Measurements from ENCODE around the gene ARL4A.
"Not testable (repeated sequence)": the region's sequence is repeated elsewhere in the genome, so short reads cannot be mapped to it uniquely, and the experiment has no call there.

Gene ARL4A

DNA sequence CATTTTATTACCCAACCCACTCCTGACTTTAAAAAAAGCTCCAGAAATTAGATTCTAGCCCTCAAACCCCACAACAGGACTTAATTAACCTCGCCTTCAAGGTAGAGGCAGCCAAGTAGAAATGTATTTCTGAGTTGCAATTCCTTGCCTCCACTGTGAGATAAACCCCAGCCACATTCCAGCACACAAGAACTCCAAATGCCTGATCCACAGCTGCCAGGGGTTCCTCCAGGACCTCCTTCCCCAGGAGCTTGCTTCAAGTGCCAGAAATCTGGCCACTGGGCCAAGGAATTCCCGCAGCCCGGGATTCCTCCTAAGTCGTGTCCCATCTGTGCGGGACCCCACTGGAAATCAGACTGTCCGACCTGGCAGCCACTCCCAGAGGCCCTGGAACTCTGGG is 25.9 kb upstream of the ARL4A start:
- in situ Hi-C loops (cut with MboI; ENCODE audit: low sequenced_read_pairs): no loop called here

DNA sequence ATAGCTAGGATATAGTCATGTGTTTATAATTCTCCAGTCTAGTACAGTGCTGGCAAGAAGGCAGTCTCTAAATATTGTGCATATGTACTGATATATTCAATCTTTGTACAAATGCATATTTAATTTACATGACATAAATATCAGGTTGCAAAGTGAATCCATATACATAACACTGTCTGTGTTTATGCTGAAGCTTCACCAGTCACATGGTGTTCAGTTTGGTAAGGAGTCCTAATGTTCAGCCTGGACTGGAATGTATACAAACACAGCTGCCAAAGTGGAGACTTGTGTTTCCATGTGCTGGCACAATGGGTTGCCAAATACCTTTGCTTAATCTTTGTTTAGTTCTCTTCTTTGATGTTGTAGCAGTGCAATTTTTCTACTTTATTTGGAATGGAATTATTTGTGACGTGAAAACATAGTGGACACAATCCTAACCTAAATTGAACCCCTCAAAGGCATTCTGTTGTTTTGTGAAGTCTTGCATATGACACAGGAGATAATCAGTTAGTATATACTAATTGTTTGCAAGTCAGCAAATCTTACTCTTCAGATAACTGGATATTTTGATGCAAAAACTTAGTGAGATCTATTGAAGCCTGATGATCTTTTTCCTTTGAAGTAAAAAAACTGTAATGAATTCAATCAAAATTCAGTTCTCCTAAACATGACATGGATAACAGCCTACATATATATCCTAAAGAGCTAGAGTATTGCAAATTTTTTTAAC is 17.3 kb upstream of the ARL4A start:
- in situ Hi-C loops (cut with MboI; ENCODE audit: low sequenced_read_pairs): no loop called here

DNA sequence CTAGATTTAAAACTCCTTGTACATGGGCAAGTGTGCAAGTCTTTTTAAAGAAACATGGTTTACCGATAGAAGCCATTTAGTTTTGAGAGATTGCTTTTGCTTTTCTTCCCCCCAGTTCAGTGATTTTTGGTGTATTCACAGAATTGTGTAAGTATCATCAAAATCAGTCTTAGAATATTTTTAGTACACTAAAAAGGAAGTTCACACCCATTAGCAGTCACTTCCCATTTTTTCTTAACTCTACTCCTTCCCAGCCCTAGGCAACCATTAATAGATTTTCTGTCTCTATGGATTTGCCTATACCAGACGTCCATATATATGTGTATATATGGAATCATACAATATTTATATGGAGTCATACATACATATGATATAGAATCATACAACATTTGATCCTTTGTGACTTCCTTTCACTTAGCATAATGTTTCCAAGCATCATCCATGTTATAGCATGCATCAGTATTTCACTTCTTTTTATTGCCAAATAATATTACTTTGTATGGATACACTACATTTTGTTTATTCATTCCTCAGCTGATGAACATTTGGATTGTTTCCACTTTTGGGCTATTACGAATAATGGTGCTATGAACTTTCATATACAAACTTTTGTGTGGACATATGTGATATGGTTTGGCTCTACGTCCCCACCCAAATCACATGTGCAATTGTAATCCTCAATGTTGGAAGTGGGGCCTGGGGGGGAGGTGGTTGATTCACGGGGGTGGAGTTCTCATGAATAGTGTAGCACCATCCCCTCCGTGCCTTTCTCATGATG is 16.5 kb upstream of the ARL4A start:
- in situ Hi-C loops (cut with MboI; ENCODE audit: low sequenced_read_pairs): no loop called here

DNA sequence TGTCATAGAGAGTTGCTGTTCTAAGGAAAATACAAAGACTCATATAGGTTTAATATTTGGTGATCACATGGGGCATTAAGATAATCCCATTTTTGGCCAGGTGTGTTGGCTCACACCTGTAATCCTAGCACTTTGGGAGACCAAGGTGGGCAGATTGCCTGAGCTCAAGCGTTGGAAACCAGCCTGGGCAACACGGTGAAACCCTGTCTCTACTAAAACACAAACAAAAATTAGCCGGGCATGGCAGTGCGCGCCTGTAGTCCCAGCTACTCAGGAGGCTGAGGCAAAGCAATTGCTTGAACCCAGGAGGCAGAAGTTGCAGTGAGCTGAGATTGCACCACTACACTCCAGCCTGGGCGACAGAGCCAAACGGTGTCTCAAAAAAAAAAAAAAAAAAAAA is 14.0 kb upstream of the ARL4A start:
- in situ Hi-C loops (cut with MboI; ENCODE audit: low sequenced_read_pairs): not testable (repeated sequence)

DNA sequence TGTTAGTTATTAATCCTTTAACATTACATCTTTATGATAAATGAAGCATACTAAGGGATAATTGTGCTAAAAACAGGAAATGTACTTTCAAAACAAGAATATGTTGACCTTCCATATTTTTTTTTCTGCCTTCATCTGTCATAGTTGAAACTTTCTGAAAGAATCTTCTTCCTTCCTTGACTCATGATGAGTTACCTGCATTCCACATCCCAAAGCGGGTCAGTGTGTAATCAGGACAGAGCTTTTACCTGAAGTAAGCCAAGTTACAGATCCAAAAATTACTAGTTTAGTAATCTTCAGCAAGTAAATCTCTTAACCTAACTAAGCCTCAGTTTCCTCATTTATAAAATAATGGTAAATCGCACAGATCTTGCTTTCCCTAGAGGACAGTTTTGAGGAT is 13.4 kb upstream of the ARL4A start:
- in situ Hi-C loops (cut with MboI; ENCODE audit: low sequenced_read_pairs): no loop called here

DNA sequence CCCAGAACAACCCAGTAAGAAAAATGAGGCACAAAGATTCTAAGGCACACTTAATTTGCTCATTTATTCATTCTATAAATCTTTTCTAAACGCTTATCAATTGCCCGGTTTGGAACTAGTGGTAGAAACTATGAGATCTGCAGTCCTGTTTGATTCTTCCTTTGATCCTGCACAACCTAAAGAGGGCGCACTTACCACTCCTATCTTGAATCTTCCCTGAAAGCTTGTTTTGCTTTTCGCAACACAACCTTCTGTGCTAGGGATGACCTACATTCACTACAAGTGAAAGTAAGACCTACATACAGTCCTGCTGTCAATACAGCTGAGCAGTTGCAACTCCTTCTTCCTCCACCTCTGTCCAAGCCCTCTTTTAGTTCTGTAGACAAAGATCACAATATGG is 12.6 kb upstream of the ARL4A start:
- in situ Hi-C loops (cut with MboI; ENCODE audit: low sequenced_read_pairs): no loop called here

DNA sequence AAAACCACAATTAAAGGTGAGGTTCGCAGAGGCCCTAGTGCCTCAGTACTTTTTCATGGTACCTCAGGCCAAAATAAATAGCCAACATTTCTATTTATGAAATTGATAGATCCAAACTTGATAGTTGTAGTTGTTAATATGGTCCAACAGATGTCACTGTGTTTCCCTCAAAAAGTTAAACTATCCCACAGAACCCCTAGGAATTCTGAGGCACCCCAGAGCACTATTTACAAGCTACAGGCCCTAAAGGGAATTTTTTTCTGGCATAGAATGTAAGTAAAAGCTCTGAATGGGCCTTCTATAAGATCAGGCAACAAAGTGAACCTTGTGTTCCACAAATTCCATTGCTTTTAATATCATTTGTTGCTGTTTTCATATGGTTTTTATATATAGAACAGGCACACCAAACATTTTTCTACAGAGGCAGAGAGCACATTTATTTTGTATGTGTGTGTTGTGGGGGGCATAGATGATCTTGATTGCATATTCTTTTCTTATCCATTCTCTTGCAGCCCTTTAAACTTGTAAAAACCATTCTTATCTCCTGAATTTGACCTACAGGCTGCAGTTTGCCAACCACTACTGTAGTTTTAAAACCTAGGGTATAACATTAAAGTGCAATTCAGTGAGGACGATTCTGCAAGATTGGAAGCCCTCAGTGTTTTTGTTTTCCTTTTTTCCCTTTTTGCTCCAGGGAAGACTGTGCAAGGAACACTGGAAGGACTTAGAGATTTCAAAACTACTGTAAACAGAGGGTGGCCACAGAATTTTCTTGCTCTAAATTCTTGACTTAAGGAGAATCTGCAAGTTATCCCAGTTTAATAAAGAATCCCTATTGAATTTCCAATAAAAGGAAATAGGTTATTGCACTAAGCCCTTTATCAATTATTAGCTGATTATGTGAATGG is 3.5 kb upstream of the ARL4A start:
- in situ Hi-C loops (cut with MboI; ENCODE audit: low sequenced_read_pairs): loop anchor here (10.0 kb wide), 1 partner anchor 581 kb away; no protein-coding TSS in a partner anchor

DNA sequence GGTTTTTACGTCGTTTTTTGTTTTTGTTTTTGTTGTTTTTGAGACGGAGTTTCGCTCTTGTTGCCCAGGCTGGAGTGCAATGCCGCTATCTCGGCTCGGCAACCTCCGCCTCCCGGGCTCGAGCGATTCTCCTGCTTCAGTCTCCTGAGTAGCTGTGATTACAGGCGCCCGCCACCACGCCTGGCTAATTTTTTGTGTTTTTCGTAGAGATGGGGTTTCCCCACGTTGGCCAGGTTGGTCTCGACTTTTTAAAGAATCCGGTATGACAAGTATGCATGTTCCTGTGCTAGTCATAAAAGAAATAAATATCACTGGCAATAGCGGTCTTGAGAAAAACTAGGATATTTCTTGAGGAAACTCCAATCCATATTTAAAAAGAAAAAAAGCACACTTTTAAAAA is 2.7 kb upstream of the ARL4A start:
- in situ Hi-C loops (cut with MboI; ENCODE audit: low sequenced_read_pairs): loop anchor here (10.0 kb wide), 1 partner anchor 580 kb away; no protein-coding TSS in a partner anchor

DNA sequence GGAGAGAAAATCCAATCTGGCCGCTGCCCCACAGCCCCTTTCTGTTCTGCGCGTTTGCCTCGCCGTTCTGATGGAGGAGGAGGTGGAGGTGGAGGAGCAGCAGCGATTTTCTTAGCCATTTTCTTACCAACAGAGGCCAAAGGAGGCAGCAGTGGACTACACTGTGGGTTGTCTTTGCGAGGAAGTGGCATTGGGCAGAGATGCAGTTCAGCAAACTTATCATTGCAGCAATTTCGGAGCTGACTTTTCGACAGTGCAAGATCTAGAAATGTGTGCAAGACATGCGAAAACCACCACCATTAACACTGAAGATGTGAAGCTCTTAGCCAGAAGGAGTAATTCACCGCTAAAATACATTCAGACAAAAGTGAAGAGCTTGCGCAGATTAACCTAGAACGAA is 1.9 kb upstream of the ARL4A start:
- in situ Hi-C loops (cut with MboI; ENCODE audit: low sequenced_read_pairs): loop anchor here (10.0 kb wide), 1 partner anchor 579 kb away; no protein-coding TSS in a partner anchor

DNA sequence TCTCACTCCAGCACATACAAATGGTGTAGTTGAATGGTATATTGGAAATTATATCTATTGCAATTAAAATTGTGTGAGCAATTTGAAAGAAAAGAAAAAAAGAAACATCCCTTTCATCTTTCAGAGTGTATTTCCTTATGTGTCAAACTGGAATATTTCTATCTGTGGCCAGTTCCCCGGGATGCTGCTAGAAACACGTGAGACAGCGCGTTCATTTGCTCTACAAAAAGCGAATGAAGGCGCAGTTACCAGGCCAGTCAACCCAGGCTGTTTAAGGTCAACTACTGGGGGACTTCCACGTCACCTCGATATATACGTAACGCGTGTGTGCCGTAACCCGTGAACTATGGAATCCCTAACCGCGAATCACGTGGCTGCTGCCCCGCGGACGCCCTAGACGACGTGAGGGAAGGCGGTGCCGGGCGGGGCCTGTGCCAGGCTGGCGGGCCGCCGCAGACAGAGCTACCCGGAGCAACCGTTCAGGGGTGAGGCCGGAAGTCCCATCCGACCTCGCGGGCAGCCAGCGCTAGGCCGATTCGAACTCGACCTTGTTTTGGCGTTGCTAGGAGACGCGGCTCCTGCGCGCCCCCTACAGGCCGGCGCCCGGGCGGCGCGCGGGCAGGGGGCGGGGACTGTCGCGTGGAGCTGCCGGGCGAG is 1.1 kb upstream of the ARL4A start:
- in situ Hi-C loops (cut with MboI; ENCODE audit: low sequenced_read_pairs): loop anchor here (10.0 kb wide), 1 partner anchor 578 kb away; no protein-coding TSS in a partner anchor

DNA sequence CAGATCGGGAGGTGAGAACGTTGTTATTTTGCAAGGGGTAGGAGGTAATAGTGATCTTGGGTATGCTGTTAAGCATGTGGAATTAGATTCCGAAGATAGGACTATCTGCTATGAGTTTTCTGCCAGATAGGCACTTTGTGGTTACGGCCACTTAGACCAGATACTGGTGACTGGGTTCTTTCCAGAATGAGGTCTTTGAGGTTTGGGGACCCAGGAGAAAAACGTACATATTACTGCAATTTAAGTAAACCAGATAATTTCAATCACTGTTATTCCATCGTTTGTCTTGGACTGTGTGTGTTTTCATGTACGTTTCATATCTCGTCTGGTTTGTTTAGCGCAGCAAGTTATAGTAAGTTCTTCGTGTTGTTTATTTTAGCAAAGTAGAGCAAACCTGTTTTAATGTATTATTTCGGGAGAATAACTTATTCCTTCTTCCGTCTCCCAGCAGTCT is 312 bp downstream of the ARL4A start:
- in situ Hi-C loops (cut with MboI; ENCODE audit: low sequenced_read_pairs): loop anchor here (10.0 kb wide), 1 partner anchor 577 kb away; no protein-coding TSS in a partner anchor

DNA sequence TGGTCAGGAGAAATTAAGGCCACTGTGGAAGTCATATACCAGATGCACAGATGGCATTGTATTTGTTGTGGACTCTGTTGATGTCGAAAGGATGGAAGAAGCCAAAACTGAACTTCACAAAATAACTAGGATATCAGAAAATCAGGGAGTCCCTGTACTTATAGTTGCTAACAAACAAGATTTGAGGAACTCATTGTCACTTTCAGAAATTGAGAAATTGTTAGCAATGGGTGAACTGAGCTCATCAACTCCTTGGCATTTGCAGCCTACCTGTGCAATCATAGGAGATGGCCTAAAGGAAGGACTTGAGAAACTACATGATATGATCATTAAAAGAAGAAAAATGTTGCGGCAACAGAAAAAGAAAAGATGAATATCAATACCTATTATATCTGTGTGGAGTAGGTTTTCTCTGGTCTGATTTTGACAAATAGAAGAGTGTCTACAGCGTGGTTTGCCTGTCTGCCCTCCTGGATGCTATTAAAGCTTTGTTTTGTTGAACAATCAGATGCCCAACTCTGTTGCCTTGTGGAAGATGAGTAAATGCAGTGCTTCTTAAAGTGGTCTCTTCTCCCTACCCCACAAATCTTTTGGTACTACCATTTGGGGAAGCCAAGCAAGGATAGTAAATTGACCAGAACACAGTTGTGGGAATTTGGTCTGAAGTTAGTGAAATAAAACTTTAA is 1.2 kb downstream of the ARL4A start:
- in situ Hi-C loops (cut with MboI; ENCODE audit: low sequenced_read_pairs): loop anchor here (10.0 kb wide), 1 partner anchor 576 kb away; no protein-coding TSS in a partner anchor

DNA sequence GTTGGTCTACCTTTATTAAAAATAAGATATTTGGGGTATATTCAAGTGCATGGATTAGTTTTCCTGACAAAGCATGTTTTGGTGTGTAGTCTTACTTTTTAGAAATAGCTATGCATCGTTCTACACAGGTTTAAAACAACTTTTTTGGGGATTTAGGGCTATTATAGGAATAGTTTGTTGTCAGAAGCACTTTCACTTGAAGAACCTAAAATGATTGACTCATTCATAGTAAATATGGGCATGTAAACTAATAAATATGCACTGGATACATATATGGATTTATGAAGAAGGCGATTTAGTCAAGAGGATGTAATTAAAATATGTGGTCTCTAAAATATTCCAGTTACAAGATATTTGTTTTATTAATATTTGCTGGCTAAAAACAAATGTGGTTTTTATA is 2.0 kb downstream of the ARL4A start:
- in situ Hi-C loops (cut with MboI; ENCODE audit: low sequenced_read_pairs): loop anchor here (10.0 kb wide), 1 partner anchor 575 kb away; no protein-coding TSS in a partner anchor

DNA sequence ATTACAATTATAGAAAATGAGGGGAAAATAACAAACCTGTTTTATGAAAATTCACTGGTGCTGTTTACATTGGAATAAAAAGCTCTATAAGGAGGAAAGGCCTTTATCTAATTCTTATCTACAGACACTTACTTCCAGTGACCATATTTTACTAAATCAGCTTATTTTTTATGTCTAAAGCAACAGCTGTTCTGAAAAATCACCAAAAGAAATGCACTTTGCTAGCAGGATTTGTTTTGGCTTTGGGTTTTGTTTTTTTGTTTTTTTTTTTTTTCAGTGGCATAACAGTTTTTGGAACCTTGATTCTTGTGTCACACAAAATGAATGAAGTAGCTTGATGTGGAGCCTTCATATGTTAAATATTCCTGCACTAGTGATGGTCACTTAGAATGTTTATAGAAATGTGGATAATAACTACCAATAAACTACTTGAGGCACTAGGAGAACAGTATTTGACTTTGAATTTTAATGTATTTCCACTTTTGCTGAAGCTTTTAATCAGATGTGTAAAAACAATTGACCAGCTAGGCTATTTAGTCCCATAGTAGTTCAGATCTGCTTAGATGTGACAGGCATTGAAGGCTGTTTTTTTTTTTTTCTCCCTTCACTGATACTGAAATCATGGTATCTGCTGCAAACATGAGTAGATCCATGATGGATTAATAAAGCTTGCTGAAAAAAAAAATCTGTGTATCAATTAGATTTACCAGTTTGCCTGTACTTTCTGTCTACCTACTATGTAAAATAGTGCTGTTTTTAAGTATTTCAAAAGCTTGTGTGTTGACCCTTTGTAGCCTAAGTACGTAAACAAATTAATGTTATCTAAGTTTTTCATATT is 2.8 kb downstream of the ARL4A start:
- in situ Hi-C loops (cut with MboI; ENCODE audit: low sequenced_read_pairs): no loop called here

DNA sequence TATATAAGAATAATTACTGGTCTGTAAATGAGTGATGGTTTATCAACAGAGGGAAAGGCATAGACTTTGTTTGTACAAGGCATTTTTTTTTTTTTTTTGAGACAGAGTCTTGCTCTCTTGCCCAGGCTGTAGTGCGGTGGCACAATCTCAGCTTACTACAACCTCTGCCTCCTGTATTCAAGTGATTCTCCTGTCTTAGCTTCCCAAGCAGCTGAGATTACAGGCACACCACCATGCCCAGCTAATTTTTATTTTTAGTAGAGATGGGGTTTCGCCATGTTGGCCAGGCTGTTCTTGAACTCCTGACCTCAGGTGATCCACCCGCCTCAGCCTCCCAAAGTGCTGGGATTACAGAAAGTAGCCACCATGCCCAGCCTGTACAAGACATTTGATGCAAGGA is 4.0 kb downstream of the ARL4A start:
- in situ Hi-C loops (cut with MboI; ENCODE audit: low sequenced_read_pairs): not testable (repeated sequence)

DNA sequence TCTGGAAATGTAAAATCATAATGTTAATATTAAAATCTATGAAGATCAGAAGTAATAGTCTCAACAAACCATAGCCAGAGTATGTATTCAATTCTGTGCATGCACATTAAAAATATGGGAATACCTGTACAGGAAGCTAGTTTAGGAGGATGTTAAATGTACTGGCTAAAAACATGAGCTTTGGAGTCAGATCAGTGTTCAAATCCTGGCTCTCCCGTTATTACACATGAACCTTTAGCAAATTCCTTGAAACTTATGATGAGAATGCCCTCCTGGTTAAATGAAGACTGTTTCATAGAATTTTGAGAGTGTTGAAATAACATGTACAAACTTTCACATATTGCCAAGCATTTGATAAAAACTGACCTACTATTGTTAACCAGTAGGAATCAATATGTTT is 4.6 kb downstream of the ARL4A start:
- in situ Hi-C loops (cut with MboI; ENCODE audit: low sequenced_read_pairs): no loop called here

DNA sequence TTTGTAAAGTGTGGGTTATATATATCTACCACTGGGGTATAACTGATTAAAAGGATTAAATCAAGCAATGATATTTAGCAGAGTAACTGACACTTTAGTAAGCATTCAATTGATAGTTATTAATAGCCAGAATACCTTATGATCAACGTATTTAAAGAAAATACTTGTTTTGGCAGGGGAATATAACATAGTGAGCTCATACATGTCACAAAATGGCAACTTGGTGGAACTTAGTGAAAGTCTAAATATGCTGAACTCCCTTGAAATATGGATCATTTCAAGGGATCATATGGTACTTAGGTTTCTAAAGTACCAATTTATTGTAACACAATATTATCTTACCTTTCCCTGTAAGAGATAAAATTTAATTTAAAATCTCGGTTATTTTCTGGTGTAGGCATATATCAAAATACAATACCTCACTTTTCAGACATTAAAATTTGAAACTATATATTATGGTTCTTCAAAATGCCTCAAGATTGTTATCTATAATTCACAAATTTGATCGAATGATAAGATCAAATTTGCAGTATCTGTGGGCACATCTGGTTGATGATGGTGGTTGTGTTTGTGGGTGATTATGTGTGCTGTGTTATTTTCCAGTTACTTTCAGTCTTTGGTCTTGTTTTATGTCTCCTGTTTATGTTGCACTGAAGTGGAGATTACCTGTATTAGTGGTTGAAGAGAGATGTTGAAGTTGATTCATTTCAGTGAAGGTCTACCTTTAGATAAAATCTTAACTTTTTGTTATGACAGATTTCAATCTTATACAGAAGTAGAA is 5.2 kb downstream of the ARL4A start:
- in situ Hi-C loops (cut with MboI; ENCODE audit: low sequenced_read_pairs): no loop called here

DNA sequence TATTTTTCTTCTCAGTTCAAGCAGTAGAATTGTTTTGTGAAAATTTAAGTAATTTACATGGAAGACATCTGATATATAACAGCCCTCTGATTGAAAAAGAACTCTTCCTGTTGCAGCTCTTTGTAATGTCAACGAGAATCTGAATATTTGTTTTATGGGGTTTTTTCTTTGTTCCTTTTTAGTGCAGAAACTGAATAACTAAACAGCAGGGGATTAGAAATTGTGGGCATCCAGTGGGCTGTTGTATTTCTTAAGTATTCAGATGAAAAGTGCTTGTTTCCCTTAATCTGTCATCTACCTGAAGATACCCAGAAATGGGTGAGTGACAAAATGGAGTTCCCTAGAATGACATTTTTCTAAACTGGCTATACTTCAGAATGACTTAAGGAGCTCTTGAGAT is 7.4 kb downstream of the ARL4A start:
- in situ Hi-C loops (cut with MboI; ENCODE audit: low sequenced_read_pairs): no loop called here
